ENCODE results near the gene SPO11.

Gene SPO11

GRCh38 chr20:57329608-57330221, at the start of gene SPO11:
Gene SPO11 (plus strand): TSS chr20:57329803. CDS start chr20:57329868, 65 bp downstream.
- no peak for DNase-seq (ENCODE audit: low read depth in 2 of 3, low spot score in 1 of 3)

GRCh38 chr20:57280221-57280620, 49.4 kb upstream of the SPO11 start:
- no peak for DNase-seq (ENCODE audit: low read depth in 2 of 3, low spot score in 1 of 3)

- no peak for DNase-seq (ENCODE audit: low read depth in 2 of 3, low spot score in 1 of 3)
These were observed 47.7 kb upstream of the SPO11 start for GRCh38 chr20:57281900-57282299.

GRCh38 chr20:57282670-57283361, 46.8 kb upstream of the SPO11 start:
- DNase-seq (ENCODE audit: low read depth in 2 of 3, low spot score in 1 of 3), result no peak

- no peak for DNase-seq (ENCODE audit: low read depth in 2 of 3, low spot score in 1 of 3)
These were observed 45.7 kb upstream of the SPO11 start for GRCh38 chr20:57283860-57284259.

GRCh38 chr20:57287007-57287880, 42.4 kb upstream of the SPO11 start:
- DNase-seq (ENCODE audit: low read depth in 2 of 3, low spot score in 1 of 3), result no peak

- DNase-seq (ENCODE audit: low read depth in 2 of 3, low spot score in 1 of 3), result no peak
These were observed 41.7 kb upstream of the SPO11 start for GRCh38 chr20:57287901-57288300.

- DNase-seq (ENCODE audit: low read depth in 2 of 3, low spot score in 1 of 3), result no peak
These were observed 40.8 kb upstream of the SPO11 start for GRCh38 chr20:57288651-57289277.

GRCh38 chr20:57289391-57290177, 40.0 kb upstream of the SPO11 start:
- DNase-seq (ENCODE audit: low read depth in 2 of 3, low spot score in 1 of 3), result no peak

GRCh38 chr20:57290178-57290484, 39.5 kb upstream of the SPO11 start:
- DNase-seq (ENCODE audit: low read depth in 2 of 3, low spot score in 1 of 3), result no peak

GRCh38 chr20:57291003-57291402, 38.6 kb upstream of the SPO11 start:
- no peak for DNase-seq (ENCODE audit: low read depth in 2 of 3, low spot score in 1 of 3)

- DNase-seq (ENCODE audit: low read depth in 2 of 3, low spot score in 1 of 3), result no peak
These were observed 37.9 kb upstream of the SPO11 start for GRCh38 chr20:57291694-57292093.

GRCh38 chr20:57292611-57293010, 37.0 kb upstream of the SPO11 start:
- DNase-seq (ENCODE audit: low read depth in 2 of 3, low spot score in 1 of 3), result no peak

GRCh38 chr20:57293995-57294394, 35.6 kb upstream of the SPO11 start:
- DNase-seq (ENCODE audit: low read depth in 2 of 3, low spot score in 1 of 3), result no peak

GRCh38 chr20:57294550-57294949, 35.1 kb upstream of the SPO11 start:
- DNase-seq (ENCODE audit: low read depth in 2 of 3, low spot score in 1 of 3), result no peak

GRCh38 chr20:57298457-57298856, 31.1 kb upstream of the SPO11 start:
- no peak for DNase-seq (ENCODE audit: low read depth in 2 of 3, low spot score in 1 of 3)

GRCh38 chr20:57301026-57301425, 28.6 kb upstream of the SPO11 start:
- no peak for DNase-seq (ENCODE audit: low read depth in 2 of 3, low spot score in 1 of 3)

GRCh38 chr20:57306747-57307146, 22.9 kb upstream of the SPO11 start:
- DNase-seq (ENCODE audit: low read depth in 2 of 3, low spot score in 1 of 3), result no peak

- no peak for DNase-seq (ENCODE audit: low read depth in 2 of 3, low spot score in 1 of 3)
These were observed 20.9 kb upstream of the SPO11 start for GRCh38 chr20:57308451-57309271.

GRCh38 chr20:57309544-57310115, 20.0 kb upstream of the SPO11 start:
- DNase-seq (ENCODE audit: low read depth in 2 of 3, low spot score in 1 of 3), result no peak

All from stimulated activated CD4-positive, alpha-beta T cell treated with anti-CD3 and anti-CD28 coated beads, Interleukin-12 subunit alpha, Interleukin-12 subunit beta, amount 100 ng/mL, for 48 hours (primary cell).